NCI-H524 (cell line): ENCODE results near the gene MYBPC3.
"Not testable (repeated sequence)": the region's sequence is repeated elsewhere in the genome, so short reads cannot be mapped to it uniquely, and the experiment has no call there.

Experiments
- DNase-seq, 2 experiments: peaks; one replicate each; lab custom pipeline; 2025; lab: John Stamatoyannopoulos, UW

Gene MYBPC3

DNA sequence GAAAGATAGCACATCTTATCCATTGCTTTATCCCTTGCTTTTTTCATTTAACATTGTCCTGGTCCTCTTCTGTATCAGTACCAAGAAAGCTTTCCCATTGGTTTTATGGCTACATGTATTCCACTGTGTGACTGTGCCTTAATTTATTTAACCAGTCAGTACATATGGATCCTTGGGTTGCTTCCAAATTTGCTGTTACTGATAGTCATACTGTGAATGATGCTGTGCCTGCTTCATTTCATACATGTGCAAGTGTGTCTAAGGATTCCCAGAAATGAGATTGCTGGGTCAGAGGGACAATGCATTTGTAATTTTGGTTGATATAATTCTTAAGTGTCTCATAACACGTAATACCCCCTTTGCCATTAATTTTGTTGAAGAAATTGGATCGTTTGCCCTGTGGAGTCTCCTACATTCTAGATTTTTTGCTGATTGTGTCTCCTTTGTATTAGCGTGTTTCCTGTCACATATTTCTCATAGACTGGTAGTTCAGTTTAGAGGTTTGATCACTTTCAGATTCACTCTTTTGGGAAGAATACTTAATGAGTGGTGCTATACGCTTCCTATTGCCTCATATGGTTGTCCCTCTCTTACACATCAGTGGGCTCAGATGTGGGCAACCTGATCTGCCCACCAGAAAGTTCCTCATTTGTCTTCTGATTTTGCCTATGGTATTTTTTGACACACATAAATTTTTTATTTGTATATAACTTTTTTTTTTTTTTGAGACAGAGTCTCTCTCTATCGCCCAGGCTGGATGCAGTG lies 35.3 kb downstream of the MYBPC3 start:
- no peak for DNase-seq

GRCh38 chr11:47316501-47316900 lies 36.0 kb downstream of the MYBPC3 start:
- not testable (repeated sequence) for DNase-seq

- no peak for DNase-seq
Measured at GRCh38 chr11:47314992-47315391, 37.5 kb downstream of the MYBPC3 start.

DNA sequence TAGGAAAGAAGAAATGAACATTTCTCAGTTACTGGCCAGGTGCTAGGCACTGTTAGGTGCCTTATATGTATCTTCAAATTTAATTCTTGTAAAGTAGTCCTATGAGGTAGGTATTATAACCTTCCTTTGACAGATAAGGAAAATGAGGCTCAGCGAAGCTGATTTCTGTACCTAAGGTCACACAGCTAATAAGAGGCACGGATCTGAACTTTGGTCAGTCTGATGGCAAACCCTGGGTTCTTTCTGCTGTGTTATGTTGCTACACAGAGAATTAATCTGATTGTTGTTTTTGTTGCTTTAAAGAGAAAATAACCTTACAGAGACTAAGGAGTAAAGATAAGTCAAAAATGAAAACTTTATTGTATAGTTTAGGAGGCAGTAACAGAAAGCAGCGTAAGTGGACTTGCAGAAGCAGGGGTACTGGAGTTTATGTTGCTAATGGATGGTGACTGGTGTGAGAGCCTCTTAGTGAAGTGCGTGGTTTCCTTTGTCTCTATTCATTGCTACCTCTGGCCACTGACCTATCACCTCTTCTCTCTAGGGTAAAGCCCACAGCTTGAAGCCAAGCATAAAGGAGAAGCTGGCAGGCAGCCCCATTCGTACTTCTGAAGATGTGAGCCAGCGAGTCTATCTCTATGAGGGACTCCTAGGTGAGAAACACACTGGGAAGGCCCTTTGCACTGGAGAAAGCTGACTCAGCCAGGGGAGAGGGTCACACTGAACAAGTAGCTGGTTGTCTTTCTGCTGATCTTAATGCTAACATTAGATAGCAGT lies 44.3 kb downstream of the MYBPC3 start:
- DNase-seq, result no peak

DNA sequence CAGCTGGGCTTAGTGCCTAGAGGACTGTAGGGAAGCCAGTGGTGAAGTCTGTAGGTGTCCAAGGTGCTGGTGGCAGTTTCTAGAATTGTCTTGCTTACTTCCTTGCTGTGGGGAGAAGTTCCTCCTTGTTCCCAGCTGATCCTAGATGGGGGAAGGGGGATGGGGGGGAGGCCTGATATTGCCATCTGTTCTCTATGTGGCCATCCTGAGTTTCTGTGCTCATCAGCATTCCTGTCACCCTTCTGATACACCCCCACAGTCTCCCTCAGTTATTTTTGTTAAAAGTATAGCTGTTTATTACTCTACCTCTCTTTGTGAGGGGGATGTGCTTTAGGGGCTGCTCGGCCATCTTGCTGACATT lies 46.0 kb downstream of the MYBPC3 start:
- DNase-seq, result peak; percentile 81 to 82

DNA sequence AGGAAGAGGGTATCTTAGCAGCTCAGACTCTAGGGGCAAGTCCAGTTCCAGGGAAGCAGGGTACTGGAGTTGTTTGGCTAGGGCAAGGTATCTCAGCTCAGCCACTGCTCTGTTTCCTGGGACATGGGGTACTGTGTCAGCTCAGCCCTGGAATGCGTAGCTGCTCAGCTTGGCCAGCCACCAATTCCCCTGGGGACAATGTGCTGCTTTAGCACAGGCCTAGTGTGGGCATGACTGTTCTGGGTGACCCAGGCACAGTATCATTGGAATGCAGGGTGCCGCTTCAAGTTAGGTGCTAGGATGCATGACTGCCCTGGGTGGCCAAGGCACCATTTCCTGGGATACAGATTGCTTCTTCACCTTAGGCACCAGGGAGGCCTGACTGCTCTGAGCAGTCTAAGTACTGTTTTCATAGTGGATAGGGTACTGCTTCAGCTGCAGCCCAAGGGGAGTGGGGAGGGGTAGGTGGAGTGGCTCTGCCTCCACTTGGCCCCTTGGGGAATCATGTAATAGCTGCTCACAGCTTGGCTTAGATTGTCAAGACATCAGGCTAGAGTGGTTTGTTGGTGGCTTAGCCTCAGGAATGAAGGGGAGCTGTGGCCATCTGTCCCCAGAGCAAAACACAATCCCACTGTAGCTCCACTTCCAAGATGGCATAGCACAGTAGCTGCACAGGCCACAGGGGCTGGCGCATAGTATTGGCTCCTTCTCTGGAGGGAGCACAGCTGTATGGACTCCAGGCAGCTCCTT lies 46.6 kb downstream of the MYBPC3 start:
- peak; percentile 91 to 97 for DNase-seq

- no peak for DNase-seq
Measured at GRCh38 chr11:47302853-47303252, 49.6 kb downstream of the MYBPC3 start.

GRCh38 chr11:47299078-47299477 lies 53.4 kb downstream of the MYBPC3 start:
- DNase-seq, result no peak

- no peak for DNase-seq
Measured at GRCh38 chr11:47296045-47296444, 56.5 kb downstream of the MYBPC3 start.

- no peak for DNase-seq
Measured at GRCh38 chr11:47295385-47295784, 57.1 kb downstream of the MYBPC3 start.

GRCh38 chr11:47289856-47290255 lies 62.6 kb downstream of the MYBPC3 start:
- DNase-seq, result no peak

- DNase-seq, result no peak
Measured at GRCh38 chr11:47288066-47288465, 64.4 kb downstream of the MYBPC3 start.

DNA sequence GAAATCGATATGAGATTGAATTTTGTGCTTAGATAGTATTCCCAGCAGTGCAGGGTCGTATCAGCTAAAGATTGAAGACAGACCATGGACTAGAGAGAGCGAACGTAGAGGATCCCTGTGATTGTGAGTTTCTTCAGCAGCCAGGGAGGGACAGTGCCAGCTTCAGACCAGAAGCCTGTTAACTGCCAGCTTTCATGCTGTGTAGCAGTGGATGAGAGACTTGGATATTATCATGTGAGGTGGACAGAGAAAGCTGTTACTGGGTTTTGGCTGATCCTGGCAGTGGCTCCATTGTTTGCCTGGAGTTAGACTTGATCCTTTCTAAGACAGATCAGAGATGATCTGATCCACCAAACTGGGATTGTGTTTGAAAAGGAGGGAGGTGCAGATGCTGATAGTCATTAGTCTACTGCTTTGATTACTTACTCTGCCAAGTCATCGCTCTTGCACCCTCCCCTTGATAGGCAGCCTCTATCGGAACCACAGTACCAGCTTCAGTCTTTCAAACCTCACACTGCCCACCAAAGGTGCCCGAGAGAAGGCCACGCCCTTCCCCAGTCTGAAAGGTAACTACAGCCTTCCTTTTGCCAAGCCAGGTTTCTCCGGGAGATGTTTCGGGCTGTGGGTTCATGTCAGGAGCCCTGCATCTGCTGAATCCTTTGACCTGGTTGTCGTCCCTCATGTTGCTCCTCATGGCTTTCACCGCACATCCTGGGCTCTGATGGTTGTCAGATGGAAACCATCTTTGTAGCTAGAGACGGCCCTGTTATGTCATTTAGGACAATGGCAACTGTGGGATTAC lies 66.3 kb downstream of the MYBPC3 start:
- DNase-seq, result no peak

DNA sequence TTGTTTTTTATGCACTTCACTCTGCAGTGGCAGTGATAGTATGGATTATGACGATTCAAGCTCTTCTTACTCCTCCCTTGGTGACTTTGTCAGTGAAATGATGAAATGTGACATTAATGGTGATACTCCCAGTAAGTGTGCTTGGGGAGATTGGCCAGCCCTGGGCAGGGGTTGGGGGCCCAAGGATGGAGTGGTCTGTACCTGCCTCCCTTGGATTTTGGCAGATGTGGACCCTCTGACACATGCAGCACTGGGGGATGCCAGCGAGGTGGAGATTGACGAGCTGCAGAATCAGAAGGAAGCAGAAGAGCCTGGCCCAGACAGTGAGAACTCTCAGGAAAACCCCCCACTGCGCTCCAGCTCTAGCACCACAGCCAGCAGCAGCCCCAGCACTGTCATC lies 68.4 kb downstream of the MYBPC3 start:
- no peak for DNase-seq

- DNase-seq, result no peak
Measured at GRCh38 chr11:47282462-47282861, 70.0 kb downstream of the MYBPC3 start.
